ENCODE data around the gene TLE1. TPM values are rescaled to one million over a fixed set of nuclear protein-coding genes. Genes with fewer than 3 reads are reported as not detected.

The TLE1 gene
- total RNA-seq, 1 experiment from 2014 or later = 17.3 TPM

- no peak for TF ChIP-seq TCF7L2 (IDR thresholded peaks at IDR 0.05; ENCODE audit: borderline replicate concordance, extremely low read depth, insufficient read depth, insufficient read length)
- no peak for TF ChIP-seq MAX (IDR thresholded peaks at IDR 0.05)
- no peak for TF ChIP-seq FOSL1 (IDR thresholded peaks at IDR 0.05; ENCODE audit: low read depth)
Measured at GRCh38 chr9:81683704-81684103, 5.6 kb downstream of the TLE1 start (continued).

- no peaks in the 10 kb centered on the region for H3K9me2 ChIP-seq (ENCODE audit: insufficient read depth)
- no peak overlapping the region for H3K9ac ChIP-seq (ENCODE audit: low read length)
- ChIA-PET POLR2A (no interaction called here), CTCF (no interaction called here), RAD21 (ENCODE audit: low non-redundant PET in 1 of 2, low total read pairs in 2 of 2, uncharacterized antibody in 2 of 2, unreplicated experiment in 2 of 2) (no interaction called here)
- H3K79me2 ChIP-seq (ENCODE audit: insufficient read depth, low read length) = peaks cover 63% of the 10 kb centered on the region
- H3K4me3 ChIP-seq (replicated peaks in 1 of 2; ENCODE audit: low read depth in 1 of 2, low read length in 2 of 2) = no peak overlapping the region
- no peaks in the 10 kb centered on the region for H3K27me3 ChIP-seq (ENCODE audit: insufficient read depth, low read length)
- H3K9me3 ChIP-seq (ENCODE audit: control insufficient read depth in 1 of 2, insufficient read depth in 1 of 2, low read depth in 1 of 2, low read length in 2 of 2) = no peaks in the 10 kb centered on the region
- H4K20me1 ChIP-seq (ENCODE audit: insufficient read depth) = no peaks in the 10 kb centered on the region
- H3K27ac ChIP-seq (ENCODE audit: low read depth, low read length) = no peak overlapping the region
- H3K4me2 ChIP-seq (ENCODE audit: low read length) = no peak overlapping the region
- H2AFZ ChIP-seq (ENCODE audit: low read depth, low read length, poor library complexity, severe bottlenecking) = no peak overlapping the region
- peaks cover 7 to 11% of the 10 kb centered on the region in 2 experiments for H3K4me1 ChIP-seq (ENCODE audit: control insufficient read depth in 1 of 2, insufficient read depth in 2 of 2, low read length in 2 of 2)
- BruUV-seq (replicated peaks) = no TSS peak
- intact Hi-C loops (cut with micrococcal nuclease) = no loop called here
- ATAC-seq (no peak), DNase-seq (ENCODE audit: low read depth, low spot score) (no peak)
- TF ChIP-seq ZNF274 (IDR thresholded peaks at IDR 0.05; ENCODE audit: low read depth, low read length) = no peak
- TF ChIP-seq EZH2phosphoT487 (IDR thresholded peaks at IDR 0.05; ENCODE audit: borderline replicate concordance) = no peak
- no peak for TF ChIP-seq POLR2AphosphoS5 (IDR thresholded peaks at IDR 0.05; ENCODE audit: low read depth, low read length)
- no peak for TF ChIP-seq YY1 (IDR thresholded peaks at IDR 0.05; ENCODE audit: extremely low read depth, insufficient replicate concordance, low read depth, low read length)
- TF ChIP-seq FOSL1 (IDR thresholded peaks at IDR 0.05; ENCODE audit: low read depth) = no peak
- no peak for TF ChIP-seq ZFX (IDR thresholded peaks at IDR 0.05)
- TF ChIP-seq JUND (IDR thresholded peaks at IDR 0.05) = no peak
- TF ChIP-seq MAX (IDR thresholded peaks at IDR 0.05) = no peak
- TF ChIP-seq ATF3 (IDR thresholded peaks at IDR 0.05) = no peak
- TF ChIP-seq CTCF (IDR thresholded peaks at IDR 0.05 in 2 of 3, conservative IDR thresholded peaks at IDR 0.05 in 1 of 3; ENCODE audit: borderline replicate concordance in 1 of 3, insufficient read depth in 1 of 3, low read depth in 2 of 3, low read length in 2 of 3) = no peak
- TF ChIP-seq EGR1 (IDR thresholded peaks at IDR 0.05; ENCODE audit: low read depth) = no peak
- no peak for TF ChIP-seq ELF1 (IDR thresholded peaks at IDR 0.05; ENCODE audit: borderline replicate concordance, low read depth)
- H3K36me3 ChIP-seq (ENCODE audit: control insufficient read depth in 1 of 2, insufficient read depth in 2 of 2, low read length in 2 of 2) = peaks cover 2 to 7% of the 10 kb centered on the region in 2 experiments; a peak in 2 of 4 replicates
Measured at GRCh38 chr9:81683238-81683637, 6.1 kb downstream of the TLE1 start.

All from HCT116 (cell line).